Kidney epithelial cell (primary cell): Measurements from ENCODE around the gene GBA3. TPM values are rescaled to one million over a fixed set of nuclear protein-coding genes. Genes with fewer than 3 reads are reported as not detected.

Source experiments
- DNase-seq: peaks from one replicate; pipeline ENCODE4 v3.0.0-alpha.2; 2010; ENCODE audit warnings: low read depth
- H3K27me3 ChIP-seq: 2 replicates; pipeline ENCODE4 v1.6.0; 2011; ENCODE audit warnings: low read length; ENCODE audit not compliant: control insufficient read depth, insufficient read depth
- H3K36me3 ChIP-seq: 2 replicates; pipeline ENCODE4 v1.5.1; 2011; ENCODE audit warnings: low read length; ENCODE audit not compliant: control insufficient read depth, insufficient read depth
- H3K4me3 ChIP-seq: 2 replicates; pipeline ENCODE4 v1.5.1; 2011; ENCODE audit warnings: low read depth, mild to moderate bottlenecking, control low read depth, low read length
- CTCF ChIP-seq: IDR thresholded peaks from 2 replicates; pipeline ENCODE4 v1.5.1; 2011; ENCODE audit warnings: mild to moderate bottlenecking, moderate library complexity, low read length, control low read depth, inconsistent platforms; ENCODE audit not compliant: insufficient read depth, poor library complexity, severe bottlenecking
- total RNA-seq: library from RNA; depleted of rRNA; stranded (reverse); fragments of >200 nt; gene quantifications from 2 replicates; pipeline ENCODE4 v1.2.3, GENCODE V29; 2015

GBA3 gene
- total RNA-seq, 1 donor from 2014 or later = not detected

- Histone ChIP-seq H3K27me3 (no peaks in the 10 kb centered on the region), H3K36me3 (no peaks in the 10 kb centered on the region), H3K4me3 (no peak overlapping the region)
- DNase-seq = no peak
- no peak for TF ChIP-seq CTCF
These were observed 21.1 kb downstream of the GBA3 start for GRCh38 chr4:22713841-22714240.

GRCh38 chr4:22719218-22719617 is 26.5 kb downstream of the GBA3 start:
- no peaks in the 10 kb centered on the region for H3K27me3 ChIP-seq
- H3K36me3 ChIP-seq = no peaks in the 10 kb centered on the region
- no peak overlapping the region for H3K4me3 ChIP-seq
- no peak for DNase-seq
- no peak for TF ChIP-seq CTCF

GRCh38 chr4:22720091-22720490 is 27.4 kb downstream of the GBA3 start:
- Histone ChIP-seq H3K36me3 (no peaks in the 10 kb centered on the region), H3K4me3 (no peak overlapping the region), H3K27me3 (no peaks in the 10 kb centered on the region)
- TF ChIP-seq CTCF = no peak
- no peak for DNase-seq

- DNase-seq = no peak
- no peak for TF ChIP-seq CTCF
- H3K4me3 ChIP-seq = no peak overlapping the region
- no peaks in the 10 kb centered on the region for H3K36me3 ChIP-seq
- H3K27me3 ChIP-seq = no peaks in the 10 kb centered on the region
These were observed 28.5 kb downstream of the GBA3 start for GRCh38 chr4:22721204-22721603.

GRCh38 chr4:22730021-22730420 is 37.3 kb downstream of the GBA3 start:
- no peak for TF ChIP-seq CTCF
- no peak overlapping the region for H3K4me3 ChIP-seq
- H3K36me3 ChIP-seq = no peaks in the 10 kb centered on the region
- no peak for DNase-seq
- H3K27me3 ChIP-seq = no peaks in the 10 kb centered on the region

GRCh38 chr4:22733816-22734215 is 41.1 kb downstream of the GBA3 start:
- Histone ChIP-seq H3K36me3 (no peaks in the 10 kb centered on the region), H3K4me3 (no peak overlapping the region), H3K27me3 (no peaks in the 10 kb centered on the region)
- TF ChIP-seq CTCF = no peak
- DNase-seq = no peak
